Activated CD4-positive, CD25-positive, alpha-beta regulatory T cell treated with anti-CD3 and anti-CD28 coated beads, Interleukin-2, amount 50 U/mL, for 24 hours (primary cell): ENCODE data around the gene TDRD10.
A peak's percentile ranks its signal among the peaks of the same experiment; 100 is the strongest.
"Not testable (repeated sequence)": the region's sequence is repeated elsewhere in the genome, so short reads cannot be mapped to it uniquely, and the experiment has no call there.

Experiments used
- ATAC-seq, 2 donors: fragments of 150-1000 bp; cut with Tn5 transposase; one replicate each; pipeline ENCODE4 v1.10.0; 2021; ENCODE audit warnings: mild to moderate bottlenecking in 1 of 2, moderate library complexity in 1 of 2

Gene TDRD10

GRCh38 chr1:154481053-154481452 lies 21.0 kb upstream of the TDRD10 start:
- ATAC-seq = no peak

- ATAC-seq = no peak
Observed at GRCh38 chr1:154483941-154484803, 17.8 kb upstream of the TDRD10 start.

GRCh38 chr1:154485106-154485505 lies 16.9 kb upstream of the TDRD10 start:
- no peak for ATAC-seq

GRCh38 chr1:154485910-154486496 lies 16.0 kb upstream of the TDRD10 start:
- ATAC-seq = no peak

GRCh38 chr1:154486756-154487155 lies 15.3 kb upstream of the TDRD10 start:
- not testable (repeated sequence) for ATAC-seq

- no peak for ATAC-seq
Observed at GRCh38 chr1:154488922-154489321, 13.1 kb upstream of the TDRD10 start.

GRCh38 chr1:154489695-154490274 lies 12.2 kb upstream of the TDRD10 start:
- no peak for ATAC-seq

GRCh38 chr1:154490317-154490716 lies 11.7 kb upstream of the TDRD10 start:
- no peak for ATAC-seq

- no peak for ATAC-seq
Observed at GRCh38 chr1:154492115-154492514, 9.9 kb upstream of the TDRD10 start.

- no peak for ATAC-seq
Observed at GRCh38 chr1:154493276-154493675, 8.7 kb upstream of the TDRD10 start.

- no peak for ATAC-seq
Observed at GRCh38 chr1:154495496-154496273, 6.3 kb upstream of the TDRD10 start.

- ATAC-seq = no peak
Observed at GRCh38 chr1:154496383-154496782, 5.6 kb upstream of the TDRD10 start.

GRCh38 chr1:154497026-154497806 lies 4.8 kb upstream of the TDRD10 start:
- peak; percentile 39 to 50 for ATAC-seq

- peak; percentile 66 to 77 for ATAC-seq
Observed at GRCh38 chr1:154499446-154499845, 2.6 kb upstream of the TDRD10 start.

GRCh38 chr1:154500533-154500932 lies 1.5 kb upstream of the TDRD10 start:
- ATAC-seq = no peak

- ATAC-seq = no peak
Observed at GRCh38 chr1:154501423-154502065, 475 bp upstream of the TDRD10 start.

GRCh38 chr1:154502744-154503115 lies 711 bp downstream of the TDRD10 start:
- no peak for ATAC-seq

- ATAC-seq = no peak
Observed at GRCh38 chr1:154503898-154504297, 1.9 kb downstream of the TDRD10 start.

GRCh38 chr1:154512760-154513159 lies 10.7 kb downstream of the TDRD10 start:
- ATAC-seq = no peak

GRCh38 chr1:154514066-154514553 lies 12.1 kb downstream of the TDRD10 start:
- no peak for ATAC-seq

GRCh38 chr1:154517661-154518060 lies 15.6 kb downstream of the TDRD10 start:
- ATAC-seq = no peak

GRCh38 chr1:154519591-154519991 lies 17.6 kb downstream of the TDRD10 start:
- no peak for ATAC-seq
